ENCODE measurements around the gene NDUFS3.
A peak's percentile ranks its signal among the peaks of the same experiment; 100 is the strongest.
"Not testable (repeated sequence)": the region's sequence is repeated elsewhere in the genome, so short reads cannot be mapped to it uniquely, and the experiment has no call there.

The NDUFS3 gene

GRCh38 chr11:47550288-47551047, 28.4 kb upstream of the NDUFS3 start:
- TF ChIP-seq CTCF (IDR thresholded peaks at IDR 0.05; ENCODE audit: extremely low read depth, insufficient read depth, missing control alignments), result no peak
- DNase-seq (ENCODE audit: low spot score), result no peak
- in situ Hi-C loops (cut with MboI; ENCODE audit: low pct_unique_long_range_greater_than_20kb, low sequenced_read_pairs, unreplicated experiment), result no loop called here

GRCh38 chr11:47551086-47551485, 27.8 kb upstream of the NDUFS3 start:
- no peak for TF ChIP-seq CTCF (IDR thresholded peaks at IDR 0.05; ENCODE audit: extremely low read depth, insufficient read depth, missing control alignments)
- in situ Hi-C loops (cut with MboI; ENCODE audit: low pct_unique_long_range_greater_than_20kb, low sequenced_read_pairs, unreplicated experiment), result no loop called here
- peak; percentile 47 for DNase-seq (ENCODE audit: low spot score)

GRCh38 chr11:47552056-47552565, 26.8 kb upstream of the NDUFS3 start:
- no peak for TF ChIP-seq CTCF (IDR thresholded peaks at IDR 0.05; ENCODE audit: extremely low read depth, insufficient read depth, missing control alignments)
- in situ Hi-C loops (cut with MboI; ENCODE audit: low pct_unique_long_range_greater_than_20kb, low sequenced_read_pairs, unreplicated experiment), result no loop called here
- DNase-seq (ENCODE audit: low spot score), result no peak

- peak; percentile 94 for DNase-seq (ENCODE audit: low spot score)
- in situ Hi-C loops (cut with MboI; ENCODE audit: low pct_unique_long_range_greater_than_20kb, low sequenced_read_pairs, unreplicated experiment), result no loop called here
- TF ChIP-seq CTCF (IDR thresholded peaks at IDR 0.05; ENCODE audit: extremely low read depth, insufficient read depth, missing control alignments), result peak; percentile 90
Measured at GRCh38 chr11:47552566-47553405, 26.1 kb upstream of the NDUFS3 start, which contains the start of gene CELF1. CELF1 (minus strand) TSS chr11:47553132; CDS start chr11:47499523, 53,609 bp downstream.

- no peak for TF ChIP-seq CTCF (IDR thresholded peaks at IDR 0.05; ENCODE audit: extremely low read depth, insufficient read depth, missing control alignments)
- in situ Hi-C loops (cut with MboI; ENCODE audit: low pct_unique_long_range_greater_than_20kb, low sequenced_read_pairs, unreplicated experiment), result no loop called here
- DNase-seq (ENCODE audit: low spot score), result no peak
Measured at GRCh38 chr11:47553406-47553743, 25.5 kb upstream of the NDUFS3 start.

- in situ Hi-C loops (cut with MboI; ENCODE audit: low pct_unique_long_range_greater_than_20kb, low sequenced_read_pairs, unreplicated experiment); DNase-seq (ENCODE audit: low spot score): not testable (repeated sequence)
Measured at GRCh38 chr11:47557004-47557403, 21.9 kb upstream of the NDUFS3 start.

- TF ChIP-seq CTCF (IDR thresholded peaks at IDR 0.05; ENCODE audit: extremely low read depth, insufficient read depth, missing control alignments), result no peak
- in situ Hi-C loops (cut with MboI; ENCODE audit: low pct_unique_long_range_greater_than_20kb, low sequenced_read_pairs, unreplicated experiment), result no loop called here
- no peak for DNase-seq (ENCODE audit: low spot score)
Measured at GRCh38 chr11:47558695-47559094, 20.2 kb upstream of the NDUFS3 start.
